Nephron (organoid): ENCODE data around the gene SIGLEC7.

Experiments used
- H3K27ac Mint-ChIP-seq, 3 experiments: 2 replicates each; pipeline ENCODE4 v1.8.0; 2020; ENCODE audit warnings: mixed read lengths in 3 of 3, mild to moderate bottlenecking in 2 of 3, moderate library complexity in 1 of 3
- H3K27me3 Mint-ChIP-seq: 2 replicates; pipeline ENCODE4 v1.8.0; 2021; ENCODE audit warnings: low read depth, mild to moderate bottlenecking, moderate library complexity, mixed read lengths
- H3K36me3 Mint-ChIP-seq: 2 replicates; pipeline ENCODE4 v1.8.0; 2020; ENCODE audit warnings: low read depth, mixed read lengths
- H3K4me1 Mint-ChIP-seq: 2 replicates; pipeline ENCODE4 v1.8.0; 2020; ENCODE audit warnings: mixed read lengths
- H3K4me3 Mint-ChIP-seq, 3 experiments: 2 replicates each; pipeline ENCODE4 v1.8.0; 2020; ENCODE audit warnings: mild to moderate bottlenecking in 3 of 3, mixed read lengths in 3 of 3, moderate library complexity in 2 of 3
- H3K9me3 Mint-ChIP-seq: 2 replicates; pipeline ENCODE4 v1.8.0; 2020; ENCODE audit warnings: mixed read lengths
- CTCF ChIP-seq, 3 experiments: fragments of 200-600 bp; sonication (generic); IDR thresholded peaks; one replicate each; pipeline ENCODE4 v1.5.0; 2021; ENCODE audit warnings: antibody characterized with exemption in 3 of 3; ENCODE audit not compliant: unreplicated experiment in 3 of 3

Gene SIGLEC7

GRCh38 chr19:51159656-51160055, 17.6 kb downstream of the SIGLEC7 start:
- Mint-ChIP-seq H3K27me3 (peaks cover 29% of the 10 kb centered on the region), H3K4me3 (no peak overlapping the region), H3K4me1 (peaks cover 6% of the 10 kb centered on the region)

DNA sequence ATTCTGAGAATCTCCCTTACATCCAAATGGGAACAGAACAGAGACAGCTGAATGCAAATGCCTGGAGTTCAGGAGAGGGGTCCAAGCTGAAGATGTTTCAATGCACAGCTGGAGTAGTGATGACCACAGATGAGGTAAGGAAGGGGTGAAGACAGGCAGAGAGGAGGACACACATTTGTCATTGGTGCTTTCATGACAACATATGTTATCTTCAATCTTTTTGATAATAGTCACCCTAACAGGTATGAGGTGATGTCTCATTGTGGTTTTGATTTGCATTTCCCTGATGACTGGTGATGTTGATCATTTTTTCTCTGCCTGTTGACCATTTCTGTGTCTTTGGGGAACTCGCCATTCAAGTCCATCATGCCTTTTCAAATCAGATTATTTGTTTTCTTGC, 19.2 kb downstream of the SIGLEC7 start:
- Mint-ChIP-seq H3K9me3 (no peaks in the 10 kb centered on the region), H3K4me1 (peaks cover 3% of the 10 kb centered on the region), H3K27ac (no peak overlapping the region), H3K36me3 (no peaks in the 10 kb centered on the region), H3K27me3 (peaks cover 30% of the 10 kb centered on the region), H3K4me3 (no peak overlapping the region)
- TF ChIP-seq CTCF (IDR thresholded peaks at IDR 0.05; ENCODE audit: unreplicated experiment in 3 of 3): no peak

More at GRCh38 chr19:51159656-51160055, 17.6 kb downstream of the SIGLEC7 start:
- no peak for TF ChIP-seq CTCF (IDR thresholded peaks at IDR 0.05; ENCODE audit: unreplicated experiment in 3 of 3)
- no peaks in the 10 kb centered on the region for H3K36me3 Mint-ChIP-seq
- no peaks in the 10 kb centered on the region for H3K9me3 Mint-ChIP-seq
- no peak overlapping the region for H3K27ac Mint-ChIP-seq

DNA sequence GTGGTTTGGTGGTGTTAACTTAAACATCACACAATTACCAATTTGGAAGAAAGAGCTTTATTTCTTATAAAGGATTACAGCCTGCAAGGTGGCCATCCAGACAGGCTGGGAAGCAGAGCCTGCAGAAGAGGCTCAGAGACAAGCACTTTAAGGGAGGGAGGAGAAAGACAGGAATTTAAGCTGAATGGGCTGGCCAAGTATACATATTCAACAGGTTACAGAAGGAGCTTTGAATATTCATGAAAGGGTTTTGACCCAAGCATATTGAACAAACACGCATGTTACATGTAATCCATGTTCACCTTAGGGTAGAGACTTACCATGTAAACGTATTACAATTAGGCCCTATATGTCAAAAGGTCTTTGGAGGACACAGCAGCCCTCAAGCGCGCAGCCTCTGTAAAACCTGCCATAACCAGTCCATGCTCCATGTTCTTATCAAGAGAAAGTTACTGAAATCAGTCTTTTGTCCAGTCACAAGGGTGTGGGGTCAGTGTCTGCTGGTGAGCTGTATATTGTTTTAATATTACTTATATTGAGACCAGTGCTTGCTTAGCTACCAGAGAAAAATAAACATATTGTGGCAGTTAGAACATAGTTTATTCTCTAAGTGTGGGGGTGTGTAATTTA, 19.9 kb downstream of the SIGLEC7 start:
- no peaks in the 10 kb centered on the region for H3K4me1 Mint-ChIP-seq
- no peak overlapping the region for H3K27ac Mint-ChIP-seq
- H3K27me3 Mint-ChIP-seq: peaks cover 37% of the 10 kb centered on the region
- no peak for TF ChIP-seq CTCF (IDR thresholded peaks at IDR 0.05; ENCODE audit: unreplicated experiment in 3 of 3)
- no peaks in the 10 kb centered on the region for H3K9me3 Mint-ChIP-seq
- no peaks in the 10 kb centered on the region for H3K36me3 Mint-ChIP-seq
- no peak overlapping the region for H3K4me3 Mint-ChIP-seq

GRCh38 chr19:51163257-51163656, 21.2 kb downstream of the SIGLEC7 start:
- Mint-ChIP-seq H3K9me3 (no peaks in the 10 kb centered on the region), H3K36me3 (no peaks in the 10 kb centered on the region), H3K4me1 (no peaks in the 10 kb centered on the region), H3K27ac (no peak overlapping the region), H3K4me3 (no peak overlapping the region), H3K27me3 (peaks cover 37% of the 10 kb centered on the region)
- TF ChIP-seq CTCF (IDR thresholded peaks at IDR 0.05; ENCODE audit: unreplicated experiment in 3 of 3): no peak

DNA sequence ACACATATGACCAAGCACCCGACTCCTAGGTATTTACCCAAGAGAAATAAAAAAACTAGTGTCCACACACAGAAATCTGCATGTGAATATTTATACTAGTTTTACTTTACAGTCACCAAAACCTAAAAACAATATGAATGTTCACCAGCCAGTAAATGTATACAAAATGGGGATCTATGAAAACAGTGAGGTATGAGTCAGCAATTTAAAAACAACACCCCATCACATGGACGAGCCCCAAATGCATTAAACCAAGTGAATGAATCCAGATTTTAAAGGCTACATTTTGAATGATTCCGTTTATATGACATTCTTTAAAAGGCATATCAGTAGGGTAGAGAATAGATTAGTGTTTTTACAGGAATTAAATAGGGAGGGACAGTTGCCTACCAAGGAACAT, 22.1 kb downstream of the SIGLEC7 start:
- H3K27ac Mint-ChIP-seq: no peak overlapping the region
- no peaks in the 10 kb centered on the region for H3K4me1 Mint-ChIP-seq
- no peak for TF ChIP-seq CTCF (IDR thresholded peaks at IDR 0.05; ENCODE audit: unreplicated experiment in 3 of 3)
- peaks cover 34% of the 10 kb centered on the region for H3K27me3 Mint-ChIP-seq
- H3K36me3 Mint-ChIP-seq: no peaks in the 10 kb centered on the region
- no peak overlapping the region for H3K4me3 Mint-ChIP-seq
- H3K9me3 Mint-ChIP-seq: no peaks in the 10 kb centered on the region

- H3K36me3 Mint-ChIP-seq: no peaks in the 10 kb centered on the region
- H3K9me3 Mint-ChIP-seq: no peaks in the 10 kb centered on the region
- no peak for TF ChIP-seq CTCF (IDR thresholded peaks at IDR 0.05; ENCODE audit: unreplicated experiment in 3 of 3)
- H3K27ac Mint-ChIP-seq: no peak overlapping the region
- no peak overlapping the region for H3K4me3 Mint-ChIP-seq
- H3K27me3 Mint-ChIP-seq: peaks cover 49% of the 10 kb centered on the region
- no peaks in the 10 kb centered on the region for H3K4me1 Mint-ChIP-seq
Measured at GRCh38 chr19:51166846-51167490, 24.9 kb downstream of the SIGLEC7 start.
